ENCODE data around the gene FLYWCH2.

The FLYWCH2 gene

GRCh38 chr16:2882650-2883457 lies at the start of gene FLYWCH2:
Gene FLYWCH2, plus strand, starts transcription at chr16:2883215. Its CDS starts 13,235 bp downstream, at chr16:2896450.
- peak; percentile 100 for DNase-seq

- DNase-seq: no peak
These were observed 49.2 kb upstream of the FLYWCH2 start for GRCh38 chr16:2833776-2834175.

- no peak for DNase-seq
These were observed 48.0 kb upstream of the FLYWCH2 start for GRCh38 chr16:2834968-2835367.

GRCh38 chr16:2835638-2836493 lies 47.1 kb upstream of the FLYWCH2 start:
- DNase-seq: no peak

- DNase-seq: no peak
These were observed 46.1 kb upstream of the FLYWCH2 start for GRCh38 chr16:2836646-2837508.

GRCh38 chr16:2838928-2839327 lies 44.1 kb upstream of the FLYWCH2 start:
- DNase-seq: peak; percentile 83

GRCh38 chr16:2839650-2840450 lies 43.2 kb upstream of the FLYWCH2 start:
- no peak for DNase-seq

- no peak for DNase-seq
These were observed 42.1 kb upstream of the FLYWCH2 start for GRCh38 chr16:2840914-2841313.

- DNase-seq: no peak
These were observed 41.2 kb upstream of the FLYWCH2 start for GRCh38 chr16:2841606-2842339.

GRCh38 chr16:2842340-2843000 lies 40.5 kb upstream of the FLYWCH2 start:
- peak; percentile 93 for DNase-seq

GRCh38 chr16:2843526-2843925 lies 39.5 kb upstream of the FLYWCH2 start:
- DNase-seq: no peak

- DNase-seq: no peak
These were observed 37.9 kb upstream of the FLYWCH2 start for GRCh38 chr16:2845116-2845515.

- no peak for DNase-seq
These were observed 36.3 kb upstream of the FLYWCH2 start for GRCh38 chr16:2846511-2847310.

- DNase-seq: no peak
These were observed 33.9 kb upstream of the FLYWCH2 start for GRCh38 chr16:2848933-2849725.

- DNase-seq: no peak
These were observed 30.8 kb upstream of the FLYWCH2 start for GRCh38 chr16:2852003-2852730.

GRCh38 chr16:2852731-2853507 lies 30.1 kb upstream of the FLYWCH2 start:
- no peak for DNase-seq

- DNase-seq: no peak
These were observed 29.4 kb upstream of the FLYWCH2 start for GRCh38 chr16:2853531-2854073.
